Measurements from ENCODE around the gene ZNRF4.

ZNRF4 gene

DNA sequence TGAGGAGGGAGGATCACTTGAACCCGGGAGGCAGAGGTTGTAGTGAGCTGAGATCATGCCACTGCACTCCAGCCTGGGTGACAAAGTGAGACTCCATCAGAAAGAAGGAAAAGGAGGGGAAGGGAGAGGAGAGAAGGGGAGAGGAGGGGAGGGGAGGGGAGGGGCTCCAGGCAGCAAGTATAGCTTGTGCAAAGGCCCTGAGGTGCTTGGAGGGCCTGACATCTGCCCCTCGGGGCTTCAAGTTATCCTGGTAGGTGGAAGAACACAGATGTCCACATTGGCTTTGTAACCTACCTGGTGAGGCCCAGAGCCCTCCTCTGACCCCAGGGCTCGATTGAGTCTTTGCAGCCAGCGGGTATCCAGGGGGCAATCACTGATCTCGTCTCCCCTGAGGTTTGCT, 11.5 kb upstream of the ZNRF4 start:
- no peaks in the 10 kb centered on the region for H3K27me3 ChIP-seq (ENCODE audit: low read length)

DNA sequence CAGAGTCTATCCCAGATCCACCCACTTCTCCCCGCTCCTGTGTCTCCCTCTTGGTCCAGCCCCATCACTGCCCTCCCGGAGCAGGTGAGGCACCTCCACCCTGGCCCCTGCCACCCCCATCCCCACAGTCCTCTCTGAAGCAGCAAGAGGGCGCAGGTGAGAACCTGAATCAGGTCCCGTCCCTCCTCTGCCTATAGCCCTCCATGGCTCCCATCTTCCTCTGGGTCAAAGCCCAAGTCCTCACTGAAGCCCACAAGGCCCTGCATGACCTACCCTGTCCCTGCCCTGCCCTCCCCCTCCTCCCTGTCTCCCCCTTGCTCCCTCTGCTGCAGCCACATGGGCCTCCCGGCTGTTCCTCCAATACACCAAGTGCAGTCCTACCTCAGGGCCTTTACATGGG, 10.8 kb upstream of the ZNRF4 start:
- Histone ChIP-seq H3K27ac (ENCODE audit: low read depth, low read length) (no peak overlapping the region), H3K27me3 (ENCODE audit: low read length) (no peaks in the 10 kb centered on the region), H3K9me2 (replicated peaks; ENCODE audit: insufficient read depth, low read length) (no peaks in the 10 kb centered on the region), H3K36me3 (ENCODE audit: low read length) (no peaks in the 10 kb centered on the region), H4K20me1 (ENCODE audit: low read depth, low read length) (no peaks in the 10 kb centered on the region), H3K9me3 (ENCODE audit: insufficient read depth, low read length) (no peaks in the 10 kb centered on the region), H2AFZ (ENCODE audit: low read depth, low read length, severe bottlenecking) (no peak overlapping the region), H3K79me2 (ENCODE audit: insufficient read depth, low read length) (no peaks in the 10 kb centered on the region), H3F3A (ENCODE audit: insufficient read depth) (no peaks in the 10 kb centered on the region), H3K4me3 (ENCODE audit: insufficient read depth, low read length, poor library complexity, severe bottlenecking) (no peak overlapping the region), H3K4me2 (ENCODE audit: low read depth, low read length, poor library complexity, severe bottlenecking) (no peak overlapping the region), H3K9ac (ENCODE audit: low read length) (no peak overlapping the region)
- TF ChIP-seq, protein P1, sequence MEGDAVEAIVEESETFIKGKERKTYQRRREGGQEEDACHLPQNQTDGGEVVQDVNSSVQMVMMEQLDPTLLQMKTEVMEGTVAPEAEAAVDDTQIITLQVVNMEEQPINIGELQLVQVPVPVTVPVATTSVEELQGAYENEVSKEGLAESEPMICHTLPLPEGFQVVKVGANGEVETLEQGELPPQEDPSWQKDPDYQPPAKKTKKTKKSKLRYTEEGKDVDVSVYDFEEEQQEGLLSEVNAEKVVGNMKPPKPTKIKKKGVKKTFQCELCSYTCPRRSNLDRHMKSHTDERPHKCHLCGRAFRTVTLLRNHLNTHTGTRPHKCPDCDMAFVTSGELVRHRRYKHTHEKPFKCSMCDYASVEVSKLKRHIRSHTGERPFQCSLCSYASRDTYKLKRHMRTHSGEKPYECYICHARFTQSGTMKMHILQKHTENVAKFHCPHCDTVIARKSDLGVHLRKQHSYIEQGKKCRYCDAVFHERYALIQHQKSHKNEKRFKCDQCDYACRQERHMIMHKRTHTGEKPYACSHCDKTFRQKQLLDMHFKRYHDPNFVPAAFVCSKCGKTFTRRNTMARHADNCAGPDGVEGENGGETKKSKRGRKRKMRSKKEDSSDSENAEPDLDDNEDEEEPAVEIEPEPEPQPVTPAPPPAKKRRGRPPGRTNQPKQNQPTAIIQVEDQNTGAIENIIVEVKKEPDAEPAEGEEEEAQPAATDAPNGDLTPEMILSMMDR (IDR thresholded peaks at IDR 0.05; ENCODE audit: insufficient read depth, low read length, poor library complexity, severe bottlenecking): no peak
- TF ChIP-seq EZH2phosphoT487 (conservative IDR thresholded peaks at IDR 0.05; ENCODE audit: low read length): no peak

More for the DNA sequence above, 11.5 kb upstream of the ZNRF4 start:
- no peaks in the 10 kb centered on the region for H3K79me2 ChIP-seq (ENCODE audit: insufficient read depth, low read length)
- no peak overlapping the region for H3K4me3 ChIP-seq (ENCODE audit: insufficient read depth, low read length, poor library complexity, severe bottlenecking)
- no peaks in the 10 kb centered on the region for H3K9me2 ChIP-seq (replicated peaks; ENCODE audit: insufficient read depth, low read length)
- no peaks in the 10 kb centered on the region for H3F3A ChIP-seq (ENCODE audit: insufficient read depth)
- no peaks in the 10 kb centered on the region for H4K20me1 ChIP-seq (ENCODE audit: low read depth, low read length)
- TF ChIP-seq, protein P1 (IDR thresholded peaks at IDR 0.05; ENCODE audit: insufficient read depth, low read length, poor library complexity, severe bottlenecking): no peak
- H3K27ac ChIP-seq (ENCODE audit: low read depth, low read length): no peak overlapping the region
- no peaks in the 10 kb centered on the region for H3K9me3 ChIP-seq (ENCODE audit: insufficient read depth, low read length)
- no peak overlapping the region for H3K9ac ChIP-seq (ENCODE audit: low read length)
- H3K36me3 ChIP-seq (ENCODE audit: low read length): no peaks in the 10 kb centered on the region
- H2AFZ ChIP-seq (ENCODE audit: low read depth, low read length, severe bottlenecking): no peak overlapping the region
- H3K4me2 ChIP-seq (ENCODE audit: low read depth, low read length, poor library complexity, severe bottlenecking): no peak overlapping the region

DNA sequence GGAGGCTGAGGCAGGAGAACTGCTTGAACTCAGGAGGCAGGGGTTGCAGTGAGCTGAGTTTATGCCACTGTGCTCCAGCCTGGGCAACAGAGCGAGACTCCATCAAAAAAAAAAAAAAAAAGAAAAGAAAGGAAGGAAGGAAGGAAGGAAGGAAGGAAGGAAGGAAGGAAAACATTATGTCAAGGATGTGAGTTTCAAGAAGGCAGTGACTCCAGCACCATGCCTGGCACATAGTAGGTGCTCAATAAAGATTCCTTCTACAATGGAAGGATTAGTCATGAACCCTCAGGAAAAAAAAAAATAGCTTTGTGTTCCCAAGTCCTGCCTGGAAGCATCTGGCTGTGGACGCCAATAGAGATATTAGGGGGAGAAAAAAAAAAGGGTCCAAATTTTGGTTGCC, 10.1 kb upstream of the ZNRF4 start:
- no peaks in the 10 kb centered on the region for H3F3A ChIP-seq (ENCODE audit: insufficient read depth)
- no peaks in the 10 kb centered on the region for H4K20me1 ChIP-seq (ENCODE audit: low read depth, low read length)
- no peaks in the 10 kb centered on the region for H3K9me2 ChIP-seq (replicated peaks; ENCODE audit: insufficient read depth, low read length)
- TF ChIP-seq EZH2phosphoT487 (conservative IDR thresholded peaks at IDR 0.05; ENCODE audit: low read length): no peak
- TF ChIP-seq, protein P1 (IDR thresholded peaks at IDR 0.05; ENCODE audit: insufficient read depth, low read length, poor library complexity, severe bottlenecking): no peak
- H3K36me3 ChIP-seq (ENCODE audit: low read length): no peaks in the 10 kb centered on the region
- H2AFZ ChIP-seq (ENCODE audit: low read depth, low read length, severe bottlenecking): no peak overlapping the region
- H3K4me2 ChIP-seq (ENCODE audit: low read depth, low read length, poor library complexity, severe bottlenecking): no peak overlapping the region
- no peaks in the 10 kb centered on the region for H3K79me2 ChIP-seq (ENCODE audit: insufficient read depth, low read length)
- H3K9ac ChIP-seq (ENCODE audit: low read length): no peak overlapping the region
- H3K9me3 ChIP-seq (ENCODE audit: insufficient read depth, low read length): no peaks in the 10 kb centered on the region
- no peak overlapping the region for H3K27ac ChIP-seq (ENCODE audit: low read depth, low read length)
- no peak overlapping the region for H3K4me3 ChIP-seq (ENCODE audit: insufficient read depth, low read length, poor library complexity, severe bottlenecking)
- no peaks in the 10 kb centered on the region for H3K27me3 ChIP-seq (ENCODE audit: low read length)

All from SU-DHL-6 (cell line).